Measurements from ENCODE around the gene SYNC.
"Not testable (repeated sequence)": the region's sequence is repeated elsewhere in the genome, so short reads cannot be mapped to it uniquely, and the experiment has no call there.

SYNC gene

DNA sequence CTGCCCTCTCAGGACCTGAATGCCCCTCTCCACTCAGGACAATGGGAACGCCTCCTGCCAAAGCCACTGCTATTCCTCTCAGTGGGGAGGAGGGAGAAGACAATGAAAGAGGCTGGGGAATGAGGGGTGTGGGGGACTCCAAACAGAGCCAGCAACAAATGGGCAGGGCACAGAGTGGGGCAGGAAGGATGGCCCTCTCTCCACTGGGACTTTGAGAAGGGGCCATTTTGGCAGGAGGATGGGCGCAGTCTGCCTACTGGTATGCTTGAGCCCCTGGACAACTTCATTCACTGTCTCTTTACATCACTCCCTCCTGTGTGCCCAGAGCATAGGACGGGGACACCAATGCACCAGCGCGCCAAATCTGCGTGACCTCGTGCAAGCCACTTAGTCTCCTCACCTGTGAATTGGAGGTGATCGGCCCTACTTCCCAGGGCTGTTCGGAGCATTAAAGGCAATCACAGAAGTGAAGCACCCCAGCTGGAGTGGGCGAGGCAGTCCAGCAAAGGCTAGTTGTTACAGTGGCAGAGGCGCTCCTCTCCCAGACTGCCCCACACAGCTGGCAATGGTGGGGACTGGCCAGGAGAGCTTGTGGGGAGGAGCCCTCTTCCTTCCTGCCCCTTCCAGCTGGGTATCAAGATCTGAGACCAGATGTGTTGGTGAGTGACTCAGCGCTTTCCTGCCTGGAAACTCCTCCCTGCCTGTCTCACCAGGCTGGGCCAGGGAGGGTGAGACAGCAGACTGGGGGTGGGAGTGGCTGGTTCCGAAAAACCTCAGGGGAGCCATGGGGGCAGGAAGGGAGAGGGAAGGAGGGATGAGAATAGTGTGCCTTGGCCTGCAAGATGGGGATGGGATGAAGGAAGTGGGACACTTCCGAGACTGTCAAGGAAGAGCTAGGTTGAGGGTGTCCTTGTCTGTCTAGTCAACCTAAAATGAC lies 22.4 kb upstream of the SYNC start:
- peak in 1 of 4 experiments; percentile 13 for DNase-seq (ENCODE audit: low read depth in 4 of 4, low spot score in 1 of 4)

DNA sequence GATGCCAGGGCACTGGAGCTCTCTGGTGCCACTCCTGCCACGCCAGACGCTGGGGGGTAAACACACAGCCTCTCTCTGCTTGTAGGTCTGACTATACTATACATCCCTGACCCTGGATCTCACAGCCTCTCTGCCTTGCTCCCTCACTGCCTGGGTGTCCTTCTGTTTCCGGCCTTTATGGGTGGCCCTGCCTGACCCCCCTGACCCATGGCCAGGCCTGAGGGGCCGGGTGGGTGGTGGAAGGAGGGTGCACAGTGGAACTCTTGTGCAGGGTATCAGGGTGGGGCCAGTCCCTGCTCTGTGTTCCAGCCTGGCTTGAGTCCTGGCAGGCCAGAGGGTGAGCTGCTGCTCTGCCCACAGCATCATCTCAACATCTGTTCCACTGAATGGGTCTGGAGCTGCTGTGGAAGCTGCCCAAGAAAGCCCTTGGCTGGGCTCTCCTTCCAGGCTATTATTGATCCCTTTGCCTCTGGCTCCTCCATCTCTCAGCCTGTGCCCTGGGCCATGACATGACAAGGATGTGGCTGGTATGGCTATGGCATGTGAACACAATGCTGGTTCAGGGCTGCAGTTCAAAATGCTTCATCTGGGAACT lies 17.2 kb upstream of the SYNC start:
- DNase-seq (ENCODE audit: low read depth in 4 of 4, low spot score in 1 of 4): no peak

DNA sequence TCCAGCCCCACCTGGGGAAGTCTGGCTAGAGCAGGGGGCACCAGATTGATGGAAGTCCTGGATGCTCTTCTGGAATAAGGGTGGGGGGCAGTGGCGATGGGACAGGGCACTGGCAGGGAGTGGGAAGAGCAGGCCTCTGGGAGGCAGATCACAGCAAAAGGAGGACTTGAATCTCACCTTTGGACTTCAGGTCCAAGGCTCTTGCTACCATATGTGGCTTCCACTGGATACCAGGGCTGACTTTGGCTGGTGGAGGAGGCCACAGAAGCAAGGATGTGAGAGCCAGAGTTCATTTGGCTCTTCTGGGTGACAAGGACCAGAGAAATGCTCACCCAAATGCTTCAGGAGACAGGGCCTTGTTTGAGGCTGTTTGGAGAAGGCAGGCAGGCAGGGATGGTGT lies 16.0 kb upstream of the SYNC start:
- DNase-seq (ENCODE audit: low read depth in 4 of 4, low spot score in 1 of 4): no peak

GRCh38 chr1:32718036-32718435 lies 15.5 kb upstream of the SYNC start:
- DNase-seq (ENCODE audit: low read depth in 4 of 4, low spot score in 1 of 4): no peak

GRCh38 chr1:32717503-32717902 lies 14.9 kb upstream of the SYNC start:
- DNase-seq (ENCODE audit: low read depth in 4 of 4, low spot score in 1 of 4): no peak

- DNase-seq (ENCODE audit: low read depth in 4 of 4, low spot score in 1 of 4): peak in 2 of 4 experiments; percentile 38 to 56
Measured at GRCh38 chr1:32716312-32717148, 14.0 kb upstream of the SYNC start.

DNA sequence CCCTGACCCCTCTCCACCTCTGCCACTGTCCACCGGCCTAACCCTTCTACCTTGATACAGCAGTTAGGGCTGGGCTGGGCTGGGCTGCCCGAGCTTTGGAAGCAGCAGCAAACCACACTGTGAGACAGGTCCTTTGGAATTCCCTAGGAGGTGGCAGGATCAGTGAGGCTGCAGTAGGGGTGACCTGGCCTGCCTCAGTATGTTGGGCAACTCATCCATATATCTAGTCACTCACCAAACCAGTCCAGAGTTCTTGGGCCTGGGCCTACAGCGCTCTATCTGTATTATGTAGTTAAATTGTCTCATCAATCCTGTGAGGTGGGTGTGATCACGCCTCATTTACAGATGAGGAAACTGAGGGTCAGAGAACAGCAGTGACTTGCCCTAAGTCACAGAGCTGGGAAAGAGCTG lies 13.3 kb upstream of the SYNC start:
- DNase-seq (ENCODE audit: low read depth in 4 of 4, low spot score in 1 of 4): no peak

GRCh38 chr1:32714277-32714676 lies 11.7 kb upstream of the SYNC start:
- no peak for DNase-seq (ENCODE audit: low read depth in 4 of 4, low spot score in 1 of 4)

GRCh38 chr1:32713081-32713480 lies 10.5 kb upstream of the SYNC start:
- DNase-seq (ENCODE audit: low read depth in 4 of 4, low spot score in 1 of 4): no peak

DNA sequence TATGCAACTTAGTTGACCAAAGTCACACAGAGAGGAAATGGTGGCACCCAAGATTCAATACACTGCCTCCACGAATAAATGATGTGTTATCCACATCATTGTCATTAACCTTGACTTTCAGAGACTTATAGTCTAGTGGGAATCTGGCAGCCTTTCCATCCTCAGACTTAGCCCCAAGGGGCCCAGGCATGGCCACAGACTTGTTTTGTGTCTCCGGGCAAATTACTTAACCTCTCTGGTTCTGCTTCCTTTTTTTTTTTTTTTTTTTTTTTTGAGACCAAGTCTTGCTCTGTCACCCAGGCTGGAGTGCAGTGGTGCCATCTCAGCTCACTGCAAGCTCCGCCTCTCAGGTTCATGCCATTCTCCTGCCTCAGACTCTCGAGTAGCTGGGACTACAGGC lies 8.7 kb upstream of the SYNC start:
- DNase-seq (ENCODE audit: low read depth in 4 of 4, low spot score in 1 of 4): not testable (repeated sequence)

GRCh38 chr1:32709476-32709875 lies 6.9 kb upstream of the SYNC start:
- no peak for DNase-seq (ENCODE audit: low read depth in 4 of 4, low spot score in 1 of 4)

DNA sequence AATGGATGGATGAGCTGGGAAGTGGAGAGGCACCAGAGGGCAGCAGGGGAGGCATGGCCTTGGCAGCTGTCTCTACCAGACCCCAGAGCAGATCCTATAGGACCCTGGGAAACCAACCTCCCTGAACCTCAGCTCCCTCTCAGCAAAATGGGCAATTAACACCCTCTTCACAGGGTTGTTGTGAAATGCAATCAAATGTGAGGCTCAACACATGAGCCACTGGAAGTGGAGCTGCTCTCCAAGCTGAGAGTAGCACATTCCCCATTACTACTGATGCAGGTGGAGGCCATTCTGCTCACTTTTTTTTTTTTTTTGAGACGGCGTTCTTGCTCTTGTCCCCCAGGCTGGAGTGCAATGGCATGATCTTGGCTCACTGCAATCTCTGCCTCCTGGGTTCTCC lies 6.5 kb upstream of the SYNC start:
- no peak for DNase-seq (ENCODE audit: low read depth in 4 of 4, low spot score in 1 of 4)

GRCh38 chr1:32706491-32706890 lies 3.9 kb upstream of the SYNC start:
- DNase-seq (ENCODE audit: low read depth in 4 of 4, low spot score in 1 of 4): no peak

- no peak for DNase-seq (ENCODE audit: low read depth in 4 of 4, low spot score in 1 of 4)
Measured at GRCh38 chr1:32705516-32705915, 2.9 kb upstream of the SYNC start.

- no peak for DNase-seq (ENCODE audit: low read depth in 4 of 4, low spot score in 1 of 4)
Measured at GRCh38 chr1:32703479-32704291, 1.1 kb upstream of the SYNC start.

DNA sequence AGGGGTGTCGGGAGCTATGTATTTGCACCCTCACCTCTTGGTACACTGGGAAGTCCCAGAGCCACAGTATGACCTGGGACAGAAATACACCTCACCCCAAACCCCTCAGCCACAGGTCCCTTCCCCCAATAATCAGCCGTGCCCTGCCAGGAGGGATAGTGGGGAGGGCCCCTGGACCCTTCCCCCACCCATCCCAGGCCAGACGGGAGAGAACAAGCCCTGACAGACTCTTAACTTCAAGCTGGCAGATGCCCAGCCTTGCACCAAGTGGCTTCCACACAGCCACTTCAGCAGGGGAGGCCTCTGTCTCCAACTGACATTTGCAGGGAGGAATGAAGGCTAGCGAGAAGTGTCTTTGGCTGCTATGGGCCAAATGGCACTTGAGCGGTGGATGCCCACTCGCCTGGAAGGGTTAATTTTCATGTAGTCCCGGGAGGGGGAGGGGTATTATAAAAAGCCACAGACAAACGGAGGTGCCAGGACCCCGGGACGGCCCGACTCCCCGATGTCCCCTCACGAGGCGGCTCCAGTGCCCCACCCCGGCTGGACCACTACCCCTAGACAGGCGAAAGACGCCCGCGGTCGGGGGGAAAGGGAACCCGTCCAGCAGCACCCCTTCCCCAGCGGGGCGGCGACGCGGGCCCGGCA lies 495 bp downstream of the SYNC start:
- no peak for DNase-seq (ENCODE audit: low read depth in 4 of 4, low spot score in 1 of 4)

GRCh38 chr1:32701421-32701911 lies 1.1 kb downstream of the SYNC start:
- DNase-seq (ENCODE audit: low read depth in 4 of 4, low spot score in 1 of 4): no peak

GRCh38 chr1:32696996-32697395 lies 5.6 kb downstream of the SYNC start:
- DNase-seq (ENCODE audit: low read depth in 4 of 4, low spot score in 1 of 4): not testable (repeated sequence)

DNA sequence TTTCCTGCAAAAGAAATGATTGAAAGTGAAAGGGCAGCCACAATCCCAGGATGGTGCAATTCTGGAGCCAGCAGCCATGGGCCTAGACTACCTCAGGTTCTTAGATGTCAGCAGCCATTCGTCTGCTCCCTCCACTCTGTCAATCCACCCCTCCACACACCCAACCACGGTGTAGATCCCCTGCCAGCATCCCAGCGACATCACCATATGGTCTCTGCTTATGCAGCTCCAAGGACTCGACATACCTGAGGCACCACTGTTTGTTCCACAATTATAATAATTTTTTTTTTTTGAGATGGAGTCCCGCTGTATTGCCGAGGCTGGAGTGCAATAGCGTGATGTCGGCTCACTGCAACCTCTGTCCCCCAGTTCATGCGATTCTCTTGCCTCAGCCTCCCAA lies 6.5 kb downstream of the SYNC start:
- no peak for DNase-seq (ENCODE audit: low read depth in 4 of 4, low spot score in 1 of 4)
